Testis (tissue), 3 donors: ENCODE measurements around the gene TIMM17B. TPM values are rescaled to one million over a fixed set of nuclear protein-coding genes. Genes with fewer than 3 reads are reported as not detected.

ENCODE experiments used
- DNase-seq: peaks from one replicate; pipeline ENCODE4 v3.0.0-alpha.2; 2019
- H3K27ac ChIP-seq, 2 donors: fragments of 200-600 bp; sonication (generic); one replicate each; pipeline ENCODE4 v1.5.1; 2019
- H3K27me3 ChIP-seq: fragments of 200-600 bp; sonication (generic); one replicate; pipeline ENCODE4 v1.5.1; 2019
- H3K36me3 ChIP-seq: fragments of 200-600 bp; sonication (generic); one replicate; pipeline ENCODE4 v1.5.1; 2017; ENCODE audit warnings: low read depth; ENCODE audit errors: missing control alignments
- H3K4me1 ChIP-seq: fragments of 200-600 bp; sonication (generic); one replicate; pipeline ENCODE4 v1.5.1; 2019
- H3K4me3 ChIP-seq, 2 donors: fragments of 200-600 bp; sonication (generic); one replicate each; pipeline ENCODE4 v1.5.1; 2017 to 2019
- H3K9me3 ChIP-seq: fragments of 200-600 bp; sonication (generic); one replicate; pipeline ENCODE4 v1.5.1; 2017
- CTCF ChIP-seq, 3 experiments: fragments of 450-650 bp in 2 of 3; fragments of 200-600 bp in 1 of 3; sonication (generic) in 1 of 3; IDR thresholded peaks; one replicate each; pipeline ENCODE4 v1.5.1; 2016 to 2019; ENCODE audit warnings: antibody characterized with exemption in 3 of 3, mild to moderate bottlenecking in 2 of 3, moderate library complexity in 1 of 3
- POLR2A ChIP-seq: fragments of 450-650 bp; IDR thresholded peaks from one replicate; pipeline ENCODE4 v1.6.1; 2017; ENCODE audit warnings: antibody characterized with exemption, mild to moderate bottlenecking, moderate library complexity
- WGBS, 2 donors: methylation state at CpG; one replicate each; pipeline ENCODE4 v1.1.5; 2018; 5-methylcytosine and 5-hydroxymethylcytosine counted together
- intact Hi-C: fragments of 100-400 bp; cut with DNase I; formaldehyde crosslinking; loops from one replicate; pipeline ENCODE4 v1.15.1; 2023; ENCODE audit warnings: low total_unique reads
- polyA plus RNA-seq: library from polyadenylated mRNA; stranded (reverse); fragments of 350-450 nt; fragmentation: Illumina TruSeq; extraction: RNeasy Lipid Tissue Mini Kit (QIAGEN cat#74804); gene quantifications from one replicate; pipeline ENCODE4 v1.2.3, GENCODE V29; 2014; ENCODE audit warnings: low read depth, low replicate concordance; ENCODE audit not compliant: insufficient read depth
- total RNA-seq, 2 donors: library from RNA; depleted of rRNA; stranded (reverse); fragments of >200 nt; gene quantifications; one replicate each; pipeline ENCODE4 v1.2.3, GENCODE V29; 2016

Gene TIMM17B
- total and polyA plus RNA-seq, 3 donors from 2014 or later: 32.9 to 53.2 (median 41.2) TPM

GRCh38 chrX:48935301-48935670 lies 37.7 kb upstream of the TIMM17B start:
- WGBS, 2 donors: 100% methylated on average over 1 of the region's 1 CpG
- no peaks in the 10 kb centered on the region for H3K9me3 ChIP-seq
- no peak for TF ChIP-seq POLR2A
- no peak for TF ChIP-seq CTCF (IDR thresholded peaks at IDR 0.05)

GRCh38 chrX:48934581-48935300 lies 37.2 kb upstream of the TIMM17B start:
- intact Hi-C loops: no loop called here
- TF ChIP-seq POLR2A (no peak), CTCF (IDR thresholded peaks at IDR 0.05) (no peak)
- Histone ChIP-seq H3K36me3 (no peaks in the 10 kb centered on the region), H3K4me3 (no peak overlapping the region), H3K9me3 (no peaks in the 10 kb centered on the region), H3K27ac (no peak overlapping the region), H3K4me1 (no peaks in the 10 kb centered on the region), H3K27me3 (no peaks in the 10 kb centered on the region)
- no peak for DNase-seq
- WGBS, 2 donors: 79 to 92% methylated on average over 7 of the region's 7 CpGs

More at GRCh38 chrX:48935301-48935670, 37.7 kb upstream of the TIMM17B start:
- Histone ChIP-seq H3K27ac (no peak overlapping the region), H3K27me3 (no peaks in the 10 kb centered on the region), H3K36me3 (no peaks in the 10 kb centered on the region), H3K4me3 (no peak overlapping the region), H3K4me1 (no peaks in the 10 kb centered on the region)
- DNase-seq: no peak
- intact Hi-C loops: no loop called here

GRCh38 chrX:48933757-48934156 lies 36.2 kb upstream of the TIMM17B start:
- 94 to 100% methylated on average over 2 of the region's 2 CpGs for WGBS, 2 donors
- Histone ChIP-seq H3K36me3 (no peaks in the 10 kb centered on the region), H3K9me3 (no peaks in the 10 kb centered on the region), H3K4me3 (no peak overlapping the region), H3K27me3 (no peaks in the 10 kb centered on the region), H3K4me1 (no peaks in the 10 kb centered on the region), H3K27ac (no peak overlapping the region)
- TF ChIP-seq POLR2A (no peak), CTCF (IDR thresholded peaks at IDR 0.05) (no peak)
- no peak for DNase-seq
- intact Hi-C loops: no loop called here

GRCh38 chrX:48927736-48928382 lies 30.3 kb upstream of the TIMM17B start:
- Histone ChIP-seq H3K36me3 (no peaks in the 10 kb centered on the region), H3K4me3 (no peak overlapping the region), H3K27me3 (no peaks in the 10 kb centered on the region), H3K27ac (no peak overlapping the region), H3K9me3 (no peaks in the 10 kb centered on the region), H3K4me1 (peaks cover 3% of the 10 kb centered on the region)
- no peak for DNase-seq
- no peak for TF ChIP-seq POLR2A
- no peak for TF ChIP-seq CTCF (IDR thresholded peaks at IDR 0.05)
- intact Hi-C loops: no loop called here
- WGBS, 2 donors: 77 to 86% methylated on average over 2 of the region's 2 CpGs
